Ishikawa (cell line): ENCODE measurements around the gene PAK2.

Experiments used
- CREB1 ChIP-seq: IDR thresholded peaks from 2 replicates; pipeline ENCODE4 v1.6.1; 2012; ENCODE audit warnings: low read depth
- EGR1 ChIP-seq: IDR thresholded peaks from 2 replicates; pipeline ENCODE4 v1.6.1; 2012
- FOXM1 ChIP-seq: IDR thresholded peaks from 2 replicates; pipeline ENCODE4 v1.6.1; 2012; ENCODE audit warnings: low read depth, borderline replicate concordance
- MAX ChIP-seq: IDR thresholded peaks from 2 replicates; pipeline ENCODE4 v1.6.1; 2012
- RAD21 ChIP-seq: IDR thresholded peaks from 2 replicates; pipeline ENCODE4 v1.6.1; 2012; ENCODE audit warnings: low read depth
- TAF1 ChIP-seq: IDR thresholded peaks from 2 replicates; pipeline ENCODE4 v1.6.1; 2012; ENCODE audit warnings: low read depth, mild to moderate bottlenecking

- no peak for TF ChIP-seq FOXM1
- peak; percentile 42; the same call in 1 of the 2 replicates for TF ChIP-seq MAX
- TF ChIP-seq EGR1 = peak; percentile 94
- TF ChIP-seq RAD21 = no peak
- no peak for TF ChIP-seq CREB1
- TF ChIP-seq TAF1 = peak; percentile 78; the same call in 1 of the 2 replicates
These were observed 27.7 kb upstream of the PAK2 start, which contains the start of the genes CEP19 and PIGX for GRCh38 chr3:196711838-196712513.
